Psoas muscle (tissue), 8 donors: ENCODE measurements around the gene VWA8. TPM values are rescaled to one million over a fixed set of nuclear protein-coding genes. Genes with fewer than 3 reads are reported as not detected.

Source experiments
- ATAC-seq, 4 donors: fragments of 200-7000 bp; cut with Tn5 transposase; one replicate each; pipeline ENCODE4 v1.9.1; 2020; ENCODE audit warnings: moderate library complexity in 3 of 4, mild to moderate bottlenecking in 2 of 4
- DNase-seq, 2 donors: peaks; one replicate each; pipeline ENCODE4 v3.0.0-alpha.2; 2020
- H3K27ac ChIP-seq: fragments of 200-600 bp; one replicate; pipeline ENCODE4 v1.8.0; 2022
- H3K27me3 ChIP-seq, 3 donors: fragments of 200-600 bp in 1 of 3; one replicate each; pipeline versions ENCODE4 v1.6.1 to v1.8.0; 2013 to 2022; ENCODE audit warnings: low read length in 2 of 3, mild to moderate bottlenecking in 2 of 3, moderate library complexity in 1 of 3; ENCODE audit not compliant: insufficient read depth in 3 of 3
- H3K36me3 ChIP-seq, 2 donors: fragments of 200-600 bp in 1 of 2; one replicate each; pipeline versions ENCODE4 v1.6.1 to v1.8.0; 2013 to 2022; ENCODE audit warnings: low read depth in 1 of 2, mild to moderate bottlenecking in 1 of 2, moderate library complexity in 1 of 2; ENCODE audit not compliant: insufficient read depth in 1 of 2
- H3K4me1 ChIP-seq: fragments of 200-600 bp; one replicate; pipeline ENCODE4 v1.8.0; 2022
- H3K4me3 ChIP-seq: fragments of 200-600 bp; one replicate; pipeline ENCODE4 v1.8.0; 2022; ENCODE audit warnings: mild to moderate bottlenecking
- H3K9me3 ChIP-seq: fragments of 200-600 bp; one replicate; pipeline ENCODE4 v1.8.0; 2022
- WGBS, 3 donors: extraction: QIAGEN DNeasy Blood & Tissue Kit; methylation state at CpG; one replicate each; pipeline versions ENCODE4 v1.1.6 to v1.1.7; 2013; 5-methylcytosine and 5-hydroxymethylcytosine counted together
- intact Hi-C, 2 donors: fragments of 100-400 bp; cut with DNase I; formaldehyde crosslinking; loops; one replicate each; pipeline versions ENCODE4 v1.11.0 to v1.14.2; 2022
- polyA plus RNA-seq, 3 donors: library from polyadenylated mRNA; stranded (reverse); fragments of 200-250 nt; gene quantifications; one replicate each; pipeline ENCODE4 v1.2.3, GENCODE V29; 2013
- total RNA-seq, 4 donors: library from RNA; stranded (reverse); fragmentation: NEBNext Ultra II Directional in 2 of 4; extraction: Animal tissue kit (Norgen Biotek cat#: 25700) in 2 of 4; gene quantifications; one replicate each; pipeline versions ENCODE4 v1.2.1 to v1.2.4, GENCODE V29; 2021 to 2023
- TF ChIP-seq, protein P1 (sequence below): fragments of 200-600 bp; IDR thresholded peaks from one replicate; pipeline ENCODE4 v1.8.0; 2022; ENCODE audit warnings: antibody characterized with exemption
- donor health status: healthy with polysubstance abuse.
- donor health status: DM: no; HTN: no; CAD: no; lungs with moderate emphysema.
- donor health status: Bipolar disorder and iron deficiency.
- donor health status: healthy.
- donor health status: DM: yes; HTN: yes; CAD: no.
- donor health status: DM: no; HTN: no; CAD: no.
- donor health status: DM: no; HTN: no; CAD: no.
- donor health status: DM: yes; HTN: yes; CAD: no.

VWA8 gene
- total and polyA plus RNA-seq, 7 donors, result 8.6 to 50.5 (median 30.1) TPM

DNA sequence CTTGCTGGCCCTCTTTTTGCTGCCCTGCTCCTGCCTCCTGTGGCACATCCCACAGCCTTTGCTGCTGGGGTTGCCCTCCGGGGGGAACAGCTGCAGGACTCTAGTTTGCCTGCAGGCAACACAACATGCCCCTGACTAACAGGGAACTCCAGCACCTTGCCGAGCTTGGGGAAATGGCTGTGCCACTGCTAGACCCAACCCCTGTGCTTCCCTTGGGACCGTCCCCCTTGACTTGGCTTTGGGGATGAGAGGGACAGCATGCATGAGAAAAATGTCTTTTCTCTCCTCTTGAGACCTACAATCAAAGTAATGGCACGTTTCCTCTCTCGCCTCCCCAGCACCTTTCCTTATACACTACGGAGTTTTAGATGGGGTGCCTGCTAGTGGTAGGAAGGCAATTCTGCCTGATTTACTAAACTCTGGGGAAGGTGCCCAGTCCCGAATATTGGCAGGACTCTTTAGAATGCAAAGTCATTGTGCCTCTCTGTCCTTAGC, 12.4 kb upstream of the VWA8 start:
- no peaks in the 10 kb centered on the region for H3K9me3 ChIP-seq
- WGBS, 3 donors, result 41 to 45% (median 43%) methylated on average over 7 of the region's 7 CpGs
- ATAC-seq, result peak; percentile 37 to 87 (median 69)
- no peak for DNase-seq
- H3K4me1 ChIP-seq, result no peaks in the 10 kb centered on the region
- no peaks in the 10 kb centered on the region for H3K27me3 ChIP-seq
- intact Hi-C loops, result no loop called here
- TF ChIP-seq, protein P1, sequence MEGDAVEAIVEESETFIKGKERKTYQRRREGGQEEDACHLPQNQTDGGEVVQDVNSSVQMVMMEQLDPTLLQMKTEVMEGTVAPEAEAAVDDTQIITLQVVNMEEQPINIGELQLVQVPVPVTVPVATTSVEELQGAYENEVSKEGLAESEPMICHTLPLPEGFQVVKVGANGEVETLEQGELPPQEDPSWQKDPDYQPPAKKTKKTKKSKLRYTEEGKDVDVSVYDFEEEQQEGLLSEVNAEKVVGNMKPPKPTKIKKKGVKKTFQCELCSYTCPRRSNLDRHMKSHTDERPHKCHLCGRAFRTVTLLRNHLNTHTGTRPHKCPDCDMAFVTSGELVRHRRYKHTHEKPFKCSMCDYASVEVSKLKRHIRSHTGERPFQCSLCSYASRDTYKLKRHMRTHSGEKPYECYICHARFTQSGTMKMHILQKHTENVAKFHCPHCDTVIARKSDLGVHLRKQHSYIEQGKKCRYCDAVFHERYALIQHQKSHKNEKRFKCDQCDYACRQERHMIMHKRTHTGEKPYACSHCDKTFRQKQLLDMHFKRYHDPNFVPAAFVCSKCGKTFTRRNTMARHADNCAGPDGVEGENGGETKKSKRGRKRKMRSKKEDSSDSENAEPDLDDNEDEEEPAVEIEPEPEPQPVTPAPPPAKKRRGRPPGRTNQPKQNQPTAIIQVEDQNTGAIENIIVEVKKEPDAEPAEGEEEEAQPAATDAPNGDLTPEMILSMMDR, result peak; percentile 9
- H3K4me3 ChIP-seq, result peak overlapping the region; percentile 4
- H3K27ac ChIP-seq, result no peak overlapping the region
- H3K36me3 ChIP-seq, result no peaks in the 10 kb centered on the region

DNA sequence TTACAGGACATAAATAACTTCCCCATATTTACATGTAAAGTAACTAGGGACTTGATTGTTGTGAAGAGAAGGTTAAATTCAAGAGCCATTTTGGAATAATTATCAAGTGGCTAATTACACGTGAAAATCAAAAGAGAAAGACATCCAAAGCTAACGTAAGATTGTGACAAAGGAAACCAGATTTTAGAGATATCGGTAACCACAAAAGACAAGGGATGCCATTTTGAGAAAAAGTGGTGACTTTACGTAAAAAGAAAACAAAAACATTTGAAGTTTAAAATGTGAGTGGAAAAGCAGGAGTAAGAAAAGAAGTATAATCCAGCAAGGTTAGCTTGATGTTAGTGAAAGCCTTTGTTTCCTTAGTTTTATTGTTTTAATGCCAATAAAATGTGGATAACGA, 10.9 kb upstream of the VWA8 start:
- Histone ChIP-seq H3K9me3 (no peaks in the 10 kb centered on the region), H3K4me3 (no peak overlapping the region), H3K27me3 (no peaks in the 10 kb centered on the region), H3K27ac (no peak overlapping the region), H3K4me1 (no peaks in the 10 kb centered on the region), H3K36me3 (no peaks in the 10 kb centered on the region)
- DNase-seq (no peak), ATAC-seq (no peak)
- intact Hi-C loops, result no loop called here
- 81 to 87% (median 84%) methylated on average over 5 of the region's 5 CpGs for WGBS, 3 donors
- TF ChIP-seq, protein P1, result no peak

DNA sequence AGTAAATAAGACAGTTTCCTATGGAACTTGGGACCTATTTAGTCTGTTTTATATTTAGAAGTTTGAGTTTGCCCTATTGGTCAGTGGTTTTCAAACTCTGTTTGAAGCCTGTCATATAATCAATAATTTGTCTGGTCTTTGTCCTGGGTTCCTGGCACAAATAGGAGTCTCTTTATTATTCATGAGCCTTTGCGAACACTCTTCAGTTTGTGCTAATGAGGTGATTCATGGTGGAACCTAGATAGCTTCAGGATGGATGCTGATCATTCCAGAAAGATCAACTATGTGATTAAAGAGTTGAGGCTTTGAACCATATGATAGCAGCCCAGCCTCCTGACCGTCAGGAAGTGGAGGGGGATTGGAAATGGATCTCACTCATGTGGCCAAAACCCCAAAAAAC, 10.0 kb upstream of the VWA8 start:
- ATAC-seq (no peak), DNase-seq (no peak)
- Histone ChIP-seq H3K27ac (no peak overlapping the region), H3K36me3 (no peaks in the 10 kb centered on the region), H3K4me1 (no peaks in the 10 kb centered on the region), H3K4me3 (no peak overlapping the region), H3K9me3 (no peaks in the 10 kb centered on the region), H3K27me3 (no peaks in the 10 kb centered on the region)
- WGBS, 3 donors, result 79 to 91% (median 89%) methylated on average over 2 of the region's 2 CpGs
- TF ChIP-seq, protein P1, result no peak
- intact Hi-C loops, result no loop called here

DNA sequence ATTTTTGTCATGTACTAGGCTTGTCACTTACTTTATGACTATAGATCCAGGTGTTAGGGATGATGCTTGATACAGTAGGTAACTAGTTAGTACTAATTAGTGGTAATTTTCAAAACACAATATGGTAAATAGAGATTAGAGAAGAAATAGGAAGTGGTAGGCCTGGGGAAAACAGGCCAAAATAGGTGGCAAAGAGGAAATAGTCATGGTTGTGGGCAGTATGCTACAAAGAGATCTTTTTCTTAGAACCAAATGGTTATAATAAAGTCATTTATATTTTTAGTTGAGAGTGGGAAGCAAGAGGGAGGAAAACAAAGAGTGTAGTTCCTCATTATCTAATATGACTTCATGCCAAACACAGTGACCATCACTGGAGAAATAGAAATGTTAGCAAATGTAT, 9.1 kb upstream of the VWA8 start:
- Histone ChIP-seq H3K9me3 (no peaks in the 10 kb centered on the region), H3K4me3 (no peak overlapping the region), H3K27ac (no peak overlapping the region), H3K36me3 (no peaks in the 10 kb centered on the region), H3K4me1 (no peaks in the 10 kb centered on the region), H3K27me3 (no peaks in the 10 kb centered on the region)
- DNase-seq (no peak), ATAC-seq (no peak)
- intact Hi-C loops, result no loop called here
- TF ChIP-seq, protein P1, result no peak

DNA sequence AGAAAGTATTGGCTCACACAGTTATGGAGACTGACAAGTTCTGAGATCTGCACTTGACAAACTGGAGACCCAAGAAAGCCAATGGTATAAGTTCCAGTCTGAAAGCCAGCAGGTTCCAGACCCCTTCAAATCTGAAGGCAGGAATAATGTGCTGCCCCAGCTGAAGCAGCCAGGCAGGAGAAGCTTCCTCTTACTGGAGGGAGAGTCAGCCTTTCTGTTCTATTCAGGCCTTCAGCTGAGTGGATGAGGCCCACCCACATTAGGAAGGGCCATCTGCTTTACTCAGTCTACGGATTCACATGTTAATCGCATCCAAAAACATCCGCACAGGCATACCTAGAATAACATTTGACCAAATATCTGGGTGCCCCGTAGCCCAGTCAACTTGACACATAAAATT, 8.2 kb upstream of the VWA8 start:
- DNase-seq (no peak), ATAC-seq (no peak)
- Histone ChIP-seq H3K27ac (no peak overlapping the region), H3K4me1 (no peaks in the 10 kb centered on the region), H3K27me3 (no peaks in the 10 kb centered on the region), H3K36me3 (no peaks in the 10 kb centered on the region), H3K9me3 (no peaks in the 10 kb centered on the region), H3K4me3 (no peak overlapping the region)
- WGBS, 3 donors, result 83 to 99% (median 97%) methylated on average over 4 of the region's 4 CpGs
- TF ChIP-seq, protein P1, result no peak
- intact Hi-C loops, result no loop called here
